Liver (tissue), 9 donors: ENCODE measurements around the gene CACNA1B. TPM values are rescaled to one million over a fixed set of nuclear protein-coding genes. Genes with fewer than 3 reads are reported as not detected.

ENCODE experiments used
- DNase-seq: peaks from one replicate; pipeline ENCODE4 v3.0.0-alpha.2; 2017; ENCODE audit warnings: low spot score
- H3K27ac ChIP-seq, 2 donors: one replicate each; pipeline ENCODE4 v1.7.0; 2013; ENCODE audit warnings: inconsistent platforms in 2 of 2, low read length in 2 of 2, control low read depth in 1 of 2, low read depth in 1 of 2, mild to moderate bottlenecking in 1 of 2
- H3K27me3 ChIP-seq, 4 donors: one replicate each; pipeline versions ENCODE4 v1.6.1 to v1.7.0; 2013; ENCODE audit warnings: low read length in 3 of 4, inconsistent platforms in 1 of 4, mild to moderate bottlenecking in 1 of 4, moderate library complexity in 1 of 4; ENCODE audit not compliant: control insufficient read depth in 4 of 4, insufficient read depth in 4 of 4
- H3K36me3 ChIP-seq, 4 donors: one replicate each; pipeline versions ENCODE4 v1.6.1 to v1.7.0; 2013; ENCODE audit warnings: low read length in 3 of 4, mild to moderate bottlenecking in 3 of 4, low read depth in 1 of 4, moderate library complexity in 1 of 4; ENCODE audit not compliant: control insufficient read depth in 4 of 4, insufficient read depth in 3 of 4
- H3K4me1 ChIP-seq, 4 donors: one replicate each; pipeline versions ENCODE4 v1.6.1 to v1.7.0; 2013; ENCODE audit warnings: low read length in 3 of 4, mild to moderate bottlenecking in 3 of 4, moderate library complexity in 1 of 4; ENCODE audit not compliant: control insufficient read depth in 4 of 4, insufficient read depth in 4 of 4
- H3K4me3 ChIP-seq, 3 donors: one replicate each; pipeline versions ENCODE4 v1.6.1 to v1.7.0; 2013; ENCODE audit warnings: low read length in 3 of 3, control low read depth in 1 of 3, low read depth in 1 of 3, mild to moderate bottlenecking in 1 of 3
- H3K9ac ChIP-seq, 2 donors: one replicate each; pipeline ENCODE4 v1.7.0; 2013; ENCODE audit warnings: low read length in 2 of 2, mild to moderate bottlenecking in 2 of 2, moderate library complexity in 2 of 2, control low read depth in 1 of 2, low read depth in 1 of 2
- H3K9me3 ChIP-seq, 4 donors: one replicate each; pipeline versions ENCODE4 v1.6.1 to v1.7.0; 2013; ENCODE audit warnings: low read length in 3 of 4; ENCODE audit not compliant: control insufficient read depth in 4 of 4
- ATF3 ChIP-seq: IDR thresholded peaks from 2 replicates; pipeline ENCODE4 v1.6.1; 2016; ENCODE audit warnings: antibody characterized with exemption
- CTCF ChIP-seq: fragments of 150-350 bp; IDR thresholded peaks from 2 replicates; pipeline ENCODE4 v1.5.1; 2017; ENCODE audit warnings: improper control_type of control experiment, low read depth, low read length; ENCODE audit not compliant: missing input control
- EGR1 ChIP-seq, 2 donors: IDR thresholded peaks; 2 replicates each; pipeline ENCODE4 v1.6.1; 2016 to 2018; ENCODE audit warnings: antibody characterized with exemption in 2 of 2, low read depth in 2 of 2
- FOXA1 ChIP-seq: IDR thresholded peaks from 2 replicates; pipeline ENCODE4 v1.6.1; 2016; ENCODE audit warnings: antibody characterized with exemption
- FOXA2 ChIP-seq: IDR thresholded peaks from 2 replicates; pipeline ENCODE4 v1.6.1; 2016; ENCODE audit warnings: antibody characterized with exemption
- GABPA ChIP-seq, 2 donors: IDR thresholded peaks in 1 of 2; conservative IDR thresholded peaks in 1 of 2; 2 replicates each; pipeline ENCODE4 v1.6.1; 2016; ENCODE audit warnings: antibody characterized with exemption in 2 of 2, mild to moderate bottlenecking in 1 of 2, moderate library complexity in 1 of 2
- HNF4A ChIP-seq, 2 donors: conservative IDR thresholded peaks; 2 replicates each; pipeline ENCODE4 v1.6.1; 2016; ENCODE audit warnings: antibody characterized with exemption in 2 of 2, mild to moderate bottlenecking in 2 of 2
- HNF4G ChIP-seq: IDR thresholded peaks from 2 replicates; pipeline ENCODE4 v1.6.1; 2016; ENCODE audit warnings: antibody characterized with exemption
- JUND ChIP-seq, 2 donors: IDR thresholded peaks; 2 replicates each; pipeline ENCODE4 v1.6.1; 2016; ENCODE audit warnings: antibody characterized with exemption in 2 of 2
- MAX ChIP-seq: IDR thresholded peaks from 2 replicates; pipeline ENCODE4 v1.6.1; 2016; ENCODE audit warnings: antibody characterized with exemption
- NR2F2 ChIP-seq: IDR thresholded peaks from 2 replicates; pipeline ENCODE4 v1.6.1; 2016; ENCODE audit warnings: antibody characterized with exemption
- RAD21 ChIP-seq, 2 donors: IDR thresholded peaks; 2 replicates each; pipeline ENCODE4 v1.6.1; 2016; ENCODE audit warnings: antibody characterized with exemption in 2 of 2, mild to moderate bottlenecking in 2 of 2
- REST ChIP-seq: IDR thresholded peaks from 2 replicates; pipeline ENCODE4 v1.6.1; 2016; ENCODE audit warnings: antibody characterized with exemption, mild to moderate bottlenecking
- RXRA ChIP-seq, 2 donors: IDR thresholded peaks; 2 replicates each; pipeline ENCODE4 v1.6.1; 2017 to 2018; ENCODE audit warnings: antibody characterized with exemption in 2 of 2, mild to moderate bottlenecking in 1 of 2
- SP1 ChIP-seq: IDR thresholded peaks from 2 replicates; pipeline ENCODE4 v1.6.1; 2018; ENCODE audit warnings: antibody characterized with exemption, mild to moderate bottlenecking
- YY1 ChIP-seq: IDR thresholded peaks from 2 replicates; pipeline ENCODE4 v1.6.1; 2016; ENCODE audit warnings: antibody characterized with exemption, mild to moderate bottlenecking
- ZBTB33 ChIP-seq: IDR thresholded peaks from 2 replicates; pipeline ENCODE4 v1.6.1; 2016; ENCODE audit warnings: antibody characterized with exemption
- WGBS: extraction: QIAGEN DNeasy Blood & Tissue Kit; methylation state at CpG from one replicate; pipeline ENCODE4 v1.1.7; 2013; 5-methylcytosine and 5-hydroxymethylcytosine counted together
- polyA plus RNA-seq, 2 donors: library from polyadenylated mRNA; stranded (reverse) in 1 of 2; unstranded in 1 of 2; fragments of 200-250 nt in 1 of 2; fragments of >200 nt in 1 of 2; fragmentation: Nextera tagmentation in 1 of 2; extraction: Ambion mirVana in 1 of 2; gene quantifications; one replicate each; pipeline versions ENCODE4 v1.2.1 to v1.2.3, GENCODE V29; 2013 to 2015
- total RNA-seq, 2 donors: library from RNA; depleted of rRNA; stranded (reverse); fragments of >200 nt; gene quantifications; one replicate each; pipeline ENCODE4 v1.2.3, GENCODE V29; 2014
- donor health status: healthy.
- donor health status: healthy.
- donor health status: healthy.
- donor health status: healthy.
- donor health status: healthy.

The CACNA1B gene
- total and polyA plus RNA-seq, 4 donors: under 0.01 to 0.05 TPM; not detected in 2

- Histone ChIP-seq H3K9me3 (no peaks in the 10 kb centered on the region), H3K4me1 (no peaks in the 10 kb centered on the region), H3K27me3 (no peaks in the 10 kb centered on the region), H3K27ac (no peak overlapping the region), H3K36me3 (no peaks in the 10 kb centered on the region), H3K4me3 (no peak overlapping the region), H3K9ac (no peak overlapping the region)
- TF ChIP-seq REST: no peak
- TF ChIP-seq HNF4A (conservative IDR thresholded peaks at IDR 0.05): no peak
- no peak for TF ChIP-seq FOXA2
- TF ChIP-seq RXRA (IDR thresholded peaks at IDR 0.05): no peak
- no peak for TF ChIP-seq FOXA1
- no peak for TF ChIP-seq ATF3
- TF ChIP-seq MAX: no peak
- no peak for TF ChIP-seq JUND (IDR thresholded peaks at IDR 0.05)
- no peak for TF ChIP-seq YY1
- no peak for TF ChIP-seq GABPA (IDR thresholded peaks at IDR 0.05 in 1 of 2, conservative IDR thresholded peaks at IDR 0.05 in 1 of 2)
- no peak for TF ChIP-seq EGR1 (IDR thresholded peaks at IDR 0.05; ENCODE audit: low read depth in 2 of 2)
- TF ChIP-seq HNF4G: no peak
- TF ChIP-seq SP1: no peak
- TF ChIP-seq NR2F2: no peak
- no peak for TF ChIP-seq CTCF
- TF ChIP-seq RAD21 (IDR thresholded peaks at IDR 0.05): no peak
- no peak for TF ChIP-seq ZBTB33
- peak; percentile 25 for DNase-seq
- 83% methylated on average over 13 of the region's 13 CpGs for WGBS
Measured at GRCh38 chr9:138077898-138078540, 200.4 kb downstream of the CACNA1B start.
